Loucy (cell line): ENCODE results near the gene ATG7.

ENCODE experiments used
- EZH2phosphoT487 ChIP-seq: fragments of 200-600 bp; IDR thresholded peaks from 2 replicates; pipeline ENCODE4 v1.6.1; 2018; ENCODE audit warnings: antibody characterized with exemption, mild to moderate bottlenecking, moderate library complexity, borderline replicate concordance
- TF ChIP-seq, protein P1 (sequence below): fragments of 200-600 bp; sonication (generic); conservative IDR thresholded peaks from 2 replicates; pipeline ENCODE4 v1.5.1; 2014; ENCODE audit warnings: mild to moderate bottlenecking, antibody characterized with exemption, low read length

DNA sequence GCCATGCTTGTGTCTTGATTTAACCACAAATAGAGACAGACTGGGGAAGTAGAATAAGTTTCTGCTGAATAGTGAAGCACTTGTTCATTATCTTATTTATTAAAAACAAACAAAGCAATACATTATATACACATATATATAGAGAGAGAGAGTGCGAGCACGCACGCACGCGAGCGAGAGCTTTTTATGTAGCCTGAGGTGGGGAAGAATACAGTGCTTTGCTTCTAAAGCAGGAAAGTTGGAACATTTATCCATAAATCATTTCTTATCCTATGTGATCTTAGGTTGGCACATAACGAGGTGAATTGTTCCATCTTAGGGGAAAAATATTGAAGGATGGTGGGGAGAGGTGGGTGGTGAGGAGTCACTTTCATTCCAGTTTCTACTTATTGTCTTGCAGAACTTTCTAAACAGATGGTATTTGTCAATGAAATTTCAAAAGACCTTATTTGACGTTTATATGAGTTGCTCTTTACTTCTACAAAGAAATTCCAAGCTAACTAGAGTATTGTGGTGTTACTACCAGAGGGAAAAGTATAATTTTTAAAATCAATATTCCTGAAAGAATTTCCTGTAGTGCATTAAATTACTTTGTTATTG, 110.0 kb downstream of the ATG7 start:
- TF ChIP-seq, protein P1, sequence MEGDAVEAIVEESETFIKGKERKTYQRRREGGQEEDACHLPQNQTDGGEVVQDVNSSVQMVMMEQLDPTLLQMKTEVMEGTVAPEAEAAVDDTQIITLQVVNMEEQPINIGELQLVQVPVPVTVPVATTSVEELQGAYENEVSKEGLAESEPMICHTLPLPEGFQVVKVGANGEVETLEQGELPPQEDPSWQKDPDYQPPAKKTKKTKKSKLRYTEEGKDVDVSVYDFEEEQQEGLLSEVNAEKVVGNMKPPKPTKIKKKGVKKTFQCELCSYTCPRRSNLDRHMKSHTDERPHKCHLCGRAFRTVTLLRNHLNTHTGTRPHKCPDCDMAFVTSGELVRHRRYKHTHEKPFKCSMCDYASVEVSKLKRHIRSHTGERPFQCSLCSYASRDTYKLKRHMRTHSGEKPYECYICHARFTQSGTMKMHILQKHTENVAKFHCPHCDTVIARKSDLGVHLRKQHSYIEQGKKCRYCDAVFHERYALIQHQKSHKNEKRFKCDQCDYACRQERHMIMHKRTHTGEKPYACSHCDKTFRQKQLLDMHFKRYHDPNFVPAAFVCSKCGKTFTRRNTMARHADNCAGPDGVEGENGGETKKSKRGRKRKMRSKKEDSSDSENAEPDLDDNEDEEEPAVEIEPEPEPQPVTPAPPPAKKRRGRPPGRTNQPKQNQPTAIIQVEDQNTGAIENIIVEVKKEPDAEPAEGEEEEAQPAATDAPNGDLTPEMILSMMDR, result no peak
- no peak for TF ChIP-seq EZH2phosphoT487
